Urothelium cell line (cell line): ENCODE results near the gene COX5B.
A peak's percentile ranks its signal among the peaks of the same experiment; 100 is the strongest.

Source experiments
- DNase-seq: peaks from one replicate; pipeline ENCODE4 v3.0.0; 2011; ENCODE audit warnings: low spot score, mixed read lengths
- FAIRE-seq: peaks from 2 replicates; lab custom pipeline; 2011; peaks lifted over from hg19 to GRCh38; lab: Jason Lieb, UNC

Gene COX5B

GRCh38 chr2:97653874-97654273, 8.0 kb downstream of the COX5B start:
- FAIRE-seq: no peak
- DNase-seq: no peak

- FAIRE-seq (no peak), DNase-seq (no peak)
Observed at GRCh38 chr2:97654309-97654708, 8.4 kb downstream of the COX5B start.

GRCh38 chr2:97654791-97655190, 8.9 kb downstream of the COX5B start:
- FAIRE-seq: no peak
- DNase-seq: no peak

GRCh38 chr2:97656129-97656755, 10.4 kb downstream of the COX5B start:
- FAIRE-seq: no peak
- DNase-seq: no peak

GRCh38 chr2:97656905-97657587, 11.2 kb downstream of the COX5B start:
- FAIRE-seq (no peak), DNase-seq (no peak)

- FAIRE-seq (peak; percentile 62), DNase-seq (no peak)
Observed at GRCh38 chr2:97657986-97658690, 12.3 kb downstream of the COX5B start.

GRCh38 chr2:97658691-97659157, 12.9 kb downstream of the COX5B start:
- DNase-seq: no peak
- FAIRE-seq: no peak

- DNase-seq: no peak
- no peak for FAIRE-seq
Observed at GRCh38 chr2:97659256-97660043, 13.6 kb downstream of the COX5B start.

- FAIRE-seq (no peak), DNase-seq (no peak)
Observed at GRCh38 chr2:97660044-97660774, 14.3 kb downstream of the COX5B start.

GRCh38 chr2:97660775-97661389, 15.0 kb downstream of the COX5B start:
- FAIRE-seq: no peak
- DNase-seq: no peak

- no peak for DNase-seq
Observed at GRCh38 chr2:97661927-97662326, 16.1 kb downstream of the COX5B start.

GRCh38 chr2:97662386-97662894, 16.6 kb downstream of the COX5B start:
- DNase-seq (no peak), FAIRE-seq (no peak)

More at GRCh38 chr2:97661927-97662326, 16.1 kb downstream of the COX5B start:
- FAIRE-seq: no peak

GRCh38 chr2:97662895-97663625, 17.2 kb downstream of the COX5B start:
- peak; percentile 78 for DNase-seq

GRCh38 chr2:97663626-97663961, 17.7 kb downstream of the COX5B start:
- DNase-seq (no peak), FAIRE-seq (no peak)

More at GRCh38 chr2:97662895-97663625, 17.2 kb downstream of the COX5B start:
- FAIRE-seq: no peak

GRCh38 chr2:97663962-97664635, 18.2 kb downstream of the COX5B start, which contains the start of gene ACTR1B:
Gene ACTR1B, minus strand, starts transcription at chr2:97664044. Its CDS starts 154 bp downstream, at chr2:97663890.
- peak; percentile 90 for FAIRE-seq
- peak; percentile 99 for DNase-seq

- DNase-seq (no peak), FAIRE-seq (no peak)
Observed at GRCh38 chr2:97664636-97664970, 18.7 kb downstream of the COX5B start.

GRCh38 chr2:97669448-97669847, 23.6 kb downstream of the COX5B start, which contains the start of gene C2orf92:
Gene C2orf92, plus strand, starts transcription at chr2:97669713. Its CDS starts 76 bp downstream, at chr2:97669789.
- FAIRE-seq: no peak

GRCh38 chr2:97670471-97670870, 24.6 kb downstream of the COX5B start:
- FAIRE-seq (no peak), DNase-seq (no peak)

More at GRCh38 chr2:97669448-97669847, 23.6 kb downstream of the COX5B start, which contains the start of gene C2orf92:
- no peak for DNase-seq
